GM19035 (cell line): Measurements from ENCODE around the gene GNAO1.

Experiments used
- ATAC-seq: cut with Tn5 transposase; IDR thresholded peaks from one replicate; pipeline ENCODE4 v1.9.1; 2021; ENCODE audit not compliant: unreplicated experiment

The GNAO1 gene

GRCh38 chr16:56346131-56346890, 155.0 kb downstream of the GNAO1 start:
- no peak for ATAC-seq

DNA sequence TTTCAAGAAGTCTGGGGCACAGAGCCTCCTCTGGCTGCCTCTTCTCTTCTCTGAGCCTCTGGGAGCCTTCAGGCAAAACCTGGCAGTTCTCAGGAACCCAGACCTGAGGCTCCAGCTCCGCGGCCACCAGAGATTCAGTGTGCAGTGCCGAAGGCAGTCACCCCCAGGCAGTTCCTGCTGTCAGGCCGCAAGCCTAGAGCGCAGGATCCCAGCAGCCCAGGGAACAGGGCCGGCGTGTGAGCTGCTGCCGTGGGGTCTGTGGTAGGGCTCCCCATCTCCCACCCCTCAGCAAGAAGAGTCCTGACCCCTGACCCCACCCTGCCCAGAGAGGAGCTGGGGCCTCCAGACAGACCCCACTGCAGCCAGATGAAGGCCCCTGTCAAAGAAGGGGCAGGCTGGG, 155.9 kb downstream of the GNAO1 start:
- no peak for ATAC-seq

DNA sequence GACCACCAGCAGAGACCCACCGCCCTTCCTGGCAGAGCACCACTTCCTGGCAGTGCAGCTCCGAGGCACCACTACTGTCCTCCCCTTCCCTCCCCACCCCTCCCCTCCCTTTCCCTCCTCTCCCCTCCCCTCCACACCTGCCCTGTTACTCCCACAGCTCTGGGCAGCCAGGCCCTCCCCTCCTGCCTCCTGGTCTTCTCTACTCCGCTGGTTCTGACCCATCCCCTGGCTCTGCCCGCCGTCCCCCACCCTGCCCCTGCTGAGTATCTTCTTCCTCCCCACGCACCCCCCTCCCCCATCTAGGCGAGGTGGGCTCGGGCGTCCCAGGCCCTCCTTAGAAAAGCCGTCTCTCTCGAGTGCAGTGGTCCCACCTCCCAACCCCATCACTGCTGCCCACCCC, 156.4 kb downstream of the GNAO1 start:
- ATAC-seq, result no peak

GRCh38 chr16:56348168-56349085, 157.1 kb downstream of the GNAO1 start:
- no peak for ATAC-seq

DNA sequence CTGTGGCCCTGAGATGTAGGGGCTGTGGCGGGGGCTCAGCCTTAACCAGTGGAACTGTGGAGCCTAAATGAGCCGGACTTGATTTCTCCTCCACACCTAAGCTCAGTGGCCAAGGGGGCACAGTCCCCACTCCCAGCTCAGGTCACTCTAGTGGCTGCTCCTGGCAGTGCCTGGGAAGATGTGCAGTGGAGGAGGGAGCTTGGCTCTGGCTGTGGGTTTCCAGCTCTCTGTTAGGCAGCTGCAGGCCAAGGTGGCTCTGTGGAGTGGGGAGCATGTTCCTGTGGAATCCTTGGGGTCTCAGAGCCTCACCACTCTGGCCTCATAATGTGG, 157.8 kb downstream of the GNAO1 start:
- ATAC-seq, result no peak

DNA sequence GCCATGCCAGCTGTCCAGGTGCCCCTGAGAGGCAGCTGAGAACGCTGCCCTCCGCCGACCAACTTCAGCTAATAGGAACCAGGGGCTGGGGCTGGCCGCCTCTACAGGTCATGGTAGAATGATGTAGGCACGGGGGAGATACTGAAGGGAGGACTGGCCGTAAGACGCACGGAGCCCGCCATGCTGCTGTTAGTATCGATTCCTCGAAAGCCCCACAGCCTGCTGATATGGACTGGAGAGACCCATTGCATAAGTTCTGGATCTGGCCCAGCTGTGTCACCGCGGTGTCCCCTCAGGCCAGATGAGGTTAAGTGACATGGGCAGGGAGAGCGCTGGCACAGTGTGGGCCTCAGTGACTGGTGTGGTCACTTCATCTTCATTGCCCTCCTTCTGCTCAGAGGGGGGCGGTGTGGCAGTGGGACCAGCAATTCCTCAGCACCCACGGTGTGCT, 158.4 kb downstream of the GNAO1 start:
- no peak for ATAC-seq

DNA sequence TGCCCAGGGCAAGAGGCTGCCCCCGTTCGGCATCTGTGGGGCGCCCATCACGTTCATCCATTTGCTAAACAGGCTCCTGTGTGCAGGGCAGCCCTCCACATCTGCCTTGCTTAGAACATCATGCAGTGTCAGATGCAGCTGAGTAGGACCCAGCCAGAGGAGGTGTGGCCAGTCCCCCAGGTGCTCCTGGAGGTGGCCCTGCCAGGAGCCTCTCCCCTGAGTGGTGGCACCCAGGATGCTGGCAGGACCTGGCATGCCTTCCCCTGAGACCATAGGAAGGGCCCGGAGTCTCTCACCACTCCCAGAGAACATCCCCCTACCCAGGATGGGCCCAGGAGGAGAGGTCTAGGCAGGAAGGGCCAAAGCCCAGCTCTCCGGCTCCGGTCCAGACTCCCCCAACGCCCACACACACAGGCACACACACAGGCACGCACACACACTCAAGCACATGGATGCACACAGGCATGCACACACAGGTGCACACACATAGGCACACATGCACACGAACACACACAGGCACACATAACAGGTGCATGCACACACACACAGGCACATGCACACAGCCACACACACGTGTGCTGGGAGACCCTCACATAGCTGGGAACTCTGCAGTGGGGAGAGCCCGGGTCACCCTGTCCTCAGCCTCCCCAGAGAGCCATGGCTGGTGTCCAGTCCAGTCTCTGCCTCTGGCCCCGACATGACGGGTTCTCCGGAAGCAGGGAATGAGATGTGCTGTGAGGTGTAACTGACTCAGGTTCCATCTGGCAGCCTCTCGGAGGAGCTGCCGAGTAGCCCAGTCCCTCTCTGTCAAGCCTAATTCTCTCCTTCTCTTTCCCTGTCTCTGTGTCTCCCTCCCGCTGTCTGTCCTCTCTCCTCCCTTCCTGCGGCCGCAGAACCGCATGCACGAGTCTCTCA, 159.5 kb downstream of the GNAO1 start:
- ATAC-seq, result no peak

- ATAC-seq, result no peak
These were observed 160.2 kb downstream of the GNAO1 start for GRCh38 chr16:56351481-56351880.

GRCh38 chr16:56352351-56353053, 161.2 kb downstream of the GNAO1 start:
- no peak for ATAC-seq

DNA sequence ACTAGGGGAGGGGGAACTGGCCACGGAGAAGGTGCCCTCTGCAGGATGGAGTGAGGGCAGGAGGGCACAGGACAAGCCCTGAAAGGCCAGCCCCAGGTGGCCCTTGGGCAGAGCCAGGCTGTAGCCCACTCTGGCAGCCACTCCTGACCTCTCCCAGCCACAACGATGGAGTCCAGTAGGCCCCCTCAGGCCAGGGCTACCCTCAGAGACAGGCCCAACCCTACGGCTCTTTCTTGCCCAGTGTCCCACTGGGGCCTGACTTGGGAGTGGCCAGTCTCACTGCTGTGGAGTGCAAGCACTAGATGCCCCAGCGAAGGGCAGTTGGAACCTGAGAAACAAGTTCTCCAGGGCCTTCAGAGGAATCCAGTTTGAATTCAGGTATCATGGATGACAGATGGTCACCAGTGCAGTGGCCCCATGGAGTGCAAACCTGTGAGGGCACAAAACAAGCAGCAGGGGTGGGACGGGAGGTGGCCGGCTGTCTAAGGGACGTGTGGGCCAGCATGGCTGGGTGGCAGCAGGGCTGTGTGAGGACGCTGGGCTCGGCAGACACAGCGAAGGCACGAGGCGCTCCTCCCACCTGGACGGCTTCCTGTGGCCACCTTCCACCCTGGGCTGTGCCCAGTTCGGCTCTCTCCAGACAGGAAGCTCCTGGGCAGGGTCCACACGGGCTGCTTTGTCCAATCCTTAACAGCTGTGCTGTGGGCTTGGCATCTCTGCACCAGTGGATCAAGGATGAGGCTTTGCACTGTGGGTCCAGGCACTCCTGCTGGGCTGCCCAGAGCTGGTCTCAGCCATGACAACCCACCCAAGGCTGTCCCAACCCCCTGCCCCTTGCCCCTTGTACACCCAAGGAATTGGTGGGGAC, 162.0 kb downstream of the GNAO1 start:
- no peak for ATAC-seq

GRCh38 chr16:56354016-56354415, 162.7 kb downstream of the GNAO1 start:
- no peak for ATAC-seq

DNA sequence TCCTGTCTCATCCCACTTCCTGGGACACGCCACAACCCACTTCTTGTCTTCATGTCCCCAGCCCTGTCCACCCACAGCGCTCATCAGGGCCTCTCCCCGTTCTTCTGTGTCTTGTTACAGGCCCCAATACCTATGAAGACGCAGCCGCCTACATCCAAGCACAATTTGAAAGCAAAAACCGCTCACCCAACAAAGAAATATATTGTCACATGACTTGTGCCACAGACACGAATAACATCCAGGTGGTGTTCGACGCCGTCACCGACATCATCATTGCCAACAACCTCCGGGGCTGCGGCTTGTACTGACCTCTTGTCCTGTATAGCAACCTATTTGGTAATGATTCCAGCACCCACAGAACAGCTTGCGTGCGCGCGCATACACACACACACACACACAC, 163.5 kb downstream of the GNAO1 start:
- no peak for ATAC-seq

DNA sequence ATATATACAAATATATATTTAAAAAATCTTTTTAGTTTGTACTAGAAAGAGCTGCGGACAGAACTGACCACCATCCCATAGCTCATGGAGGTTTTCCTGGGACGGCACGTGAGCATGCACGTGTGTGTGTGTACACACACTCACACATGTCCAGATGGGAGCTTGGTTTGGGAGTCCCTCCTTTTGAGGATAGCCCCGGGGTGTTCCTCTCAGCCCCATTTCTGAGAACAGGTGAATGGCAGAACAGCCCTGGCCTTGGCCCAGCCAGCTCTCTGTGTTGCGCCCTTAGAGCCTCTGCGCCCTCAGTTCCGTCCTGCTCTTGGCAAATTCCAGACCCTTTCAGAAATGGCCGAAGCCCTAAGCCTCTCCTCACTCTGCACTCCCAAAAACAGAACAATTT, 163.9 kb downstream of the GNAO1 start:
- no peak for ATAC-seq

GRCh38 chr16:56355786-56356275, 164.5 kb downstream of the GNAO1 start:
- no peak for ATAC-seq

GRCh38 chr16:56356276-56357240, 165.3 kb downstream of the GNAO1 start:
- peak; percentile 87 for ATAC-seq

DNA sequence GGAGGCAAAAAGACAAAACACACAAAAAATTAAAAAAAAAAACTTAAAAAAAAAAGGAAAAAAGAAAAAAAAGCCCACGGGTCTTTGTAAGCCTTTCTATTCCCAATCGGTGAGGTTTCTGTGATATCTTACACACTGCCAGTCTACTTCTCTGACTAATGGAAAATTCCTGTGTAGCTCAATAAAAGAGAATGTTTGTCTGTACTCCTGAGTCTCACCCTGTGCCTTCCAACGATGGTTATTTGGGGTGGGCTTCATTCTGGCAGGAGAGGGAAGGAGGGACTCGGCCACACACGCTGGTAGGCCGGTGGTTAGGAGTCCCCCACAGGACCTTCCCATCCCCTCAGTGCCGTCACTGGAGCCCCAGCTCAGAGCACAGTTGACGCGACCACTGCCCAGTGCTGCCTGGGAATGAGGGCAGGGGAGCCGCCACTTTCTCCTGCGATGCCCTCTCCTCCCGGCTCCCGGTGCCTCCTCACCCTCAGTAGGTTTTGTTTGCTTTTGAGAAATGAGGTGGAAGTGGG, 166.0 kb downstream of the GNAO1 start:
- ATAC-seq, result peak; percentile 18

- ATAC-seq, result no peak
These were observed 166.6 kb downstream of the GNAO1 start for GRCh38 chr16:56357765-56358322.
